Natural killer cell treated with Interleukin-12 subunit alpha and Interleukin-12 subunit beta and Interleukin-15 and Interleukin-18, amount 100 ng/mL, for 72 hours (primary cell): ENCODE results near the gene PCDHA7. TPM values are rescaled to one million over a fixed set of nuclear protein-coding genes. Genes with fewer than 3 reads are reported as not detected.
"Not testable (repeated sequence)": the region's sequence is repeated elsewhere in the genome, so short reads cannot be mapped to it uniquely, and the experiment has no call there.

Experiments used
- ATAC-seq, 2 donors: fragments of 150-1000 bp; cut with Tn5 transposase in 1 of 2; sonication (Bioruptor Pico), chemical (Tn5 transposase) in 1 of 2; 2 replicates each; pipeline ENCODE4 v1.10.0; 2021
- DNase-seq: peaks from one replicate; pipeline ENCODE4 v3.0.0; 2022; ENCODE audit warnings: low spot score
- H3K27ac Mint-ChIP-seq, 2 donors: 1 replicate in 1 of 2; 2 replicates in 1 of 2; pipeline ENCODE4 v1.8.0; 2022; ENCODE audit warnings: mixed read lengths in 2 of 2, mild to moderate bottlenecking in 1 of 2, moderate library complexity in 1 of 2
- H3K27me3 Mint-ChIP-seq, 2 donors: 1 replicate in 1 of 2; 2 replicates in 1 of 2; pipeline ENCODE4 v1.8.0; 2022; ENCODE audit warnings: mixed read lengths in 2 of 2
- H3K36me3 Mint-ChIP-seq: one replicate; pipeline ENCODE4 v1.8.0; 2022; ENCODE audit warnings: mixed read lengths
- H3K4me1 Mint-ChIP-seq, 2 donors: 1 replicate in 1 of 2; 2 replicates in 1 of 2; pipeline ENCODE4 v1.8.0; 2022; ENCODE audit warnings: low read depth in 2 of 2, mixed read lengths in 2 of 2, mild to moderate bottlenecking in 1 of 2
- H3K4me3 Mint-ChIP-seq: one replicate; pipeline ENCODE4 v1.8.0; 2022; ENCODE audit warnings: mixed read lengths
- H3K9me3 Mint-ChIP-seq: 2 replicates; pipeline ENCODE4 v1.8.0; 2022; ENCODE audit warnings: mixed read lengths
- total RNA-seq, 2 donors: library from RNA; stranded (reverse); gene quantifications; one replicate each; pipeline ENCODE4 v1.2.3, GENCODE V29; 2022

Gene PCDHA7
- total RNA-seq, 2 donors from 2014 or later, result not detected

- H3K36me3 Mint-ChIP-seq, result no peaks in the 10 kb centered on the region
- no peaks in the 10 kb centered on the region for H3K4me1 Mint-ChIP-seq
- H3K27ac Mint-ChIP-seq, result no peak within 1 kb of the TSS
- no peak within 1 kb of the TSS for H3K4me3 Mint-ChIP-seq
- ATAC-seq, result no peak
- H3K9me3 Mint-ChIP-seq, result peaks cover 12% of the 10 kb centered on the region
- DNase-seq, result no peak
- H3K27me3 Mint-ChIP-seq, result peaks cover 2 to 8% of the 10 kb centered on the region in 2 donors
Measured at GRCh38 chr5:140806834-140807775, 27.0 kb upstream of the PCDHA7 start, which contains the start of gene PCDHA4. Gene PCDHA4, plus strand, starts transcription at chr5:140807068.

- H3K27ac Mint-ChIP-seq, DNase-seq, H3K36me3 Mint-ChIP-seq, H3K27me3 Mint-ChIP-seq, H3K4me3 Mint-ChIP-seq, ATAC-seq, H3K4me1 Mint-ChIP-seq: not testable (repeated sequence)
- H3K9me3 Mint-ChIP-seq, result peaks cover 12% of the 10 kb centered on the region
Measured at GRCh38 chr5:140808241-140808888, 25.7 kb upstream of the PCDHA7 start.

- H3K27me3 Mint-ChIP-seq, result peaks cover 2 to 8% of the 10 kb centered on the region in 2 donors
- H3K4me1 Mint-ChIP-seq, result no peaks in the 10 kb centered on the region
- no peak overlapping the region for H3K27ac Mint-ChIP-seq
- H3K4me3 Mint-ChIP-seq, result no peak overlapping the region
- peaks cover 10% of the 10 kb centered on the region for H3K9me3 Mint-ChIP-seq
- no peak for DNase-seq
- ATAC-seq, result no peak
- H3K36me3 Mint-ChIP-seq, result peaks cover 6% of the 10 kb centered on the region
Measured at GRCh38 chr5:140808889-140809291, 25.2 kb upstream of the PCDHA7 start.

- H3K27ac Mint-ChIP-seq, result no peak within 1 kb of the TSS
- no peak for DNase-seq
- peaks cover 0 to 5% of the 10 kb centered on the region in 2 donors for H3K27me3 Mint-ChIP-seq
- no peak within 1 kb of the TSS for H3K4me3 Mint-ChIP-seq
- H3K36me3 Mint-ChIP-seq, result no peaks in the 10 kb centered on the region
- no peak for ATAC-seq
- H3K4me1 Mint-ChIP-seq, result no peaks in the 10 kb centered on the region
- no peaks in the 10 kb centered on the region for H3K9me3 Mint-ChIP-seq
Measured at GRCh38 chr5:140821375-140822280, 12.4 kb upstream of the PCDHA7 start, which contains the start of gene PCDHA5. Gene PCDHA5, plus strand, starts transcription at chr5:140821613.

GRCh38 chr5:140822281-140822629, 11.8 kb upstream of the PCDHA7 start:
- Mint-ChIP-seq H3K27ac (no peak overlapping the region), H3K4me3 (no peak overlapping the region), H3K4me1 (no peaks in the 10 kb centered on the region), H3K36me3 (no peaks in the 10 kb centered on the region), H3K27me3 (peaks cover 3 to 12% of the 10 kb centered on the region in 2 donors), H3K9me3 (peaks cover 3% of the 10 kb centered on the region)
- DNase-seq, result no peak
- ATAC-seq, result no peak

- H3K9me3 Mint-ChIP-seq, DNase-seq, H3K4me3 Mint-ChIP-seq, H3K27ac Mint-ChIP-seq, ATAC-seq, H3K36me3 Mint-ChIP-seq, H3K4me1 Mint-ChIP-seq: not testable (repeated sequence)
- H3K27me3 Mint-ChIP-seq, result peaks cover 3 to 13% of the 10 kb centered on the region in 2 donors
Measured at GRCh38 chr5:140822969-140823368, 11.1 kb upstream of the PCDHA7 start.

GRCh38 chr5:140823475-140823874, 10.6 kb upstream of the PCDHA7 start:
- H3K9me3 Mint-ChIP-seq, result peaks cover 3% of the 10 kb centered on the region
- H3K4me1 Mint-ChIP-seq, result no peaks in the 10 kb centered on the region
- DNase-seq (no peak), ATAC-seq (no peak)
- H3K36me3 Mint-ChIP-seq, result peaks cover 3% of the 10 kb centered on the region
- no peak overlapping the region for H3K4me3 Mint-ChIP-seq
- H3K27ac Mint-ChIP-seq, result no peak overlapping the region
- H3K27me3 Mint-ChIP-seq, result peaks cover 3 to 13% of the 10 kb centered on the region in 2 donors

- ATAC-seq (no peak), DNase-seq (no peak)
- H3K4me1 Mint-ChIP-seq, result no peaks in the 10 kb centered on the region
- H3K4me3 Mint-ChIP-seq, result no peak within 1 kb of the TSS
- peaks cover 6% of the 10 kb centered on the region for H3K9me3 Mint-ChIP-seq
- no peak within 1 kb of the TSS for H3K27ac Mint-ChIP-seq
- peaks cover 7% of the 10 kb centered on the region for H3K36me3 Mint-ChIP-seq
- peaks cover 7 to 13% of the 10 kb centered on the region in 2 donors for H3K27me3 Mint-ChIP-seq
Measured at GRCh38 chr5:140827704-140828361, 6.2 kb upstream of the PCDHA7 start, which contains the start of gene PCDHA6. Gene PCDHA6, plus strand, starts transcription at chr5:140827960. Its CDS starts 132 bp downstream, at chr5:140828092.

- H3K36me3 Mint-ChIP-seq, result peaks cover 7% of the 10 kb centered on the region
- H3K27ac Mint-ChIP-seq, result no peak overlapping the region
Measured at GRCh38 chr5:140828362-140828737, 5.7 kb upstream of the PCDHA7 start.

GRCh38 chr5:140829511-140830501, 4.3 kb upstream of the PCDHA7 start:
- H3K9me3 Mint-ChIP-seq, H3K27ac Mint-ChIP-seq, H3K4me1 Mint-ChIP-seq, DNase-seq, ATAC-seq, H3K4me3 Mint-ChIP-seq: not testable (repeated sequence)
- peaks cover 13% of the 10 kb centered on the region for H3K36me3 Mint-ChIP-seq
- H3K27me3 Mint-ChIP-seq, result peaks cover 12 to 13% of the 10 kb centered on the region in 2 donors

More at GRCh38 chr5:140828362-140828737, 5.7 kb upstream of the PCDHA7 start:
- no peak for ATAC-seq
- H3K9me3 Mint-ChIP-seq, result peaks cover 6% of the 10 kb centered on the region
- H3K27me3 Mint-ChIP-seq, result peaks cover 9 to 13% of the 10 kb centered on the region in 2 donors
- no peak overlapping the region for H3K4me3 Mint-ChIP-seq
- DNase-seq, result no peak
- H3K4me1 Mint-ChIP-seq, result no peaks in the 10 kb centered on the region

- H3K4me1 Mint-ChIP-seq, H3K36me3 Mint-ChIP-seq, H3K4me3 Mint-ChIP-seq, ATAC-seq, H3K27me3 Mint-ChIP-seq, DNase-seq, H3K9me3 Mint-ChIP-seq, H3K27ac Mint-ChIP-seq: not testable (repeated sequence)
Measured at GRCh38 chr5:140834439-140835008, 455 bp downstream of the PCDHA7 start.
